Right hindlimb (tissue), 1 donor: ENCODE measurements around the gene MYO3A.

Experiments used
- DNase-seq: peaks from one replicate; pipeline ENCODE4 v3.0.0-alpha.2; 2018

Gene MYO3A

GRCh38 chr10:25933653-25934608, at the start of gene MYO3A:
TSS of gene MYO3A (plus strand) at chr10:25934229. CDS start at chr10:25952111, 17,882 bp downstream.
- DNase-seq, result peak; percentile 42

DNA sequence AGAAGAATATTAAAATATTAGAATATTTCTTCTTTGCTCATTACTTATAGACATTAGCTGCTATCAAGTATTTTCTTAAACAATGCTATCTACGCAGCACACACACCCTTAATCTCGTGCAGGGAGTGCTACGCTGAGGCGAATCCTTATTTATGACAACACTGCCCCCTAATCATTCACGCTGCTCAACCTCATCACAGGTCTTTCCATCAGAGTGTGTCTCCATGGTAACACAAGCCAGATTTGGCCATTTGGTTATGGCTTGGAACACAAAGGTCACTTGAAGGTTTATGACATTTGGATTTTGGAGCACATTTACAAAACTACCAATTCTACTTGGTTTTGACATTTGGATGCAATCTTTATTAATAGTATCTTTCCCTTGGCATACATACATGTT, 45.4 kb upstream of the MYO3A start:
- no peak for DNase-seq

- DNase-seq, result no peak
Measured at GRCh38 chr10:25890995-25891394, 43.0 kb upstream of the MYO3A start.

GRCh38 chr10:25895856-25896255, 38.2 kb upstream of the MYO3A start:
- no peak for DNase-seq

- DNase-seq, result no peak
Measured at GRCh38 chr10:25896421-25896820, 37.6 kb upstream of the MYO3A start.

GRCh38 chr10:25899304-25899703, 34.7 kb upstream of the MYO3A start:
- DNase-seq, result no peak

DNA sequence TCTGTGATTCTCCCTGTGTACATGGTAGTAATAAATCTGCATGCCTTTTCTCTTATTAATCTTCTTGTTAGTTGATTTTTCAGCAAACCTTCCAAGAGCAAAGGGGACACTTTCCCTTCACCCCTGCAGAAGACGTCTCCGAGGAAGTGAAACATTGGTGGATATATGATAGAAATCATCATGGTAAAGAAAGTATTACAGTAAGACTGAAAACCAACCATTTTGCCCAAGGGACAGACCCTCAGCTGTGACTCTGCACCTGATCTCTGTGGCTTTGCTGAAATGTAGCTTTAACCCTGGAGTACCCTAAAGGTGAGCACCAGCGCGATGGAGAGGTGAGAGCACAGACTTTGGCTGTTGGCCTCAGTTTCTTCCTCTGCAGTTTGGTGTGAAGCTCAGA, 32.8 kb upstream of the MYO3A start:
- DNase-seq, result no peak

- DNase-seq, result no peak
Measured at GRCh38 chr10:25902002-25902401, 32.0 kb upstream of the MYO3A start.

DNA sequence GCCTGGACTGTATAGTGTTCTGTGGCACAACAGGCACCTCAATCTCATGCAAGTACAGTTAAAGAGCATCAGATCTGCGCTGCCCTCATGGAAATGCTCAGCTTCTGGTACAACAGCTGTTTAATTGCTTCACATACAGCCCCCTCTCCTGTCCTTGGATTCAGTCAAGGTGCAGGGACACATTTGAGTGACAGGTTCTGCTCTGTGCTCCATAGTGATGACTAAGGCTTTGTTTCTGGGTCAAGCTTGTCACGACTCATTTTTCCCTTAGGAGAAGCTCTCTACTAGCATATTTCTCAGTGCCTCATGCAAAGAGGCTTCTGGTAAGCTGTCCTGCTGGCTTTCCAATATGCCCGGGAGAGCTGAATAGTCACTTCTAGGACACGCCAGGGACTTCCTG, 26.8 kb upstream of the MYO3A start:
- no peak for DNase-seq

- no peak for DNase-seq
Measured at GRCh38 chr10:25912866-25913265, 21.2 kb upstream of the MYO3A start.

- DNase-seq, result no peak
Measured at GRCh38 chr10:25914776-25915175, 19.3 kb upstream of the MYO3A start.

- peak; percentile 28 for DNase-seq
Measured at GRCh38 chr10:25934621-25935139, 651 bp downstream of the MYO3A start.

GRCh38 chr10:25938405-25938804, 4.4 kb downstream of the MYO3A start:
- DNase-seq, result no peak

- DNase-seq, result no peak
Measured at GRCh38 chr10:25944771-25945170, 10.7 kb downstream of the MYO3A start.

GRCh38 chr10:25952857-25953256, 18.8 kb downstream of the MYO3A start:
- DNase-seq, result no peak

- DNase-seq, result no peak
Measured at GRCh38 chr10:25954851-25955250, 20.8 kb downstream of the MYO3A start.

DNA sequence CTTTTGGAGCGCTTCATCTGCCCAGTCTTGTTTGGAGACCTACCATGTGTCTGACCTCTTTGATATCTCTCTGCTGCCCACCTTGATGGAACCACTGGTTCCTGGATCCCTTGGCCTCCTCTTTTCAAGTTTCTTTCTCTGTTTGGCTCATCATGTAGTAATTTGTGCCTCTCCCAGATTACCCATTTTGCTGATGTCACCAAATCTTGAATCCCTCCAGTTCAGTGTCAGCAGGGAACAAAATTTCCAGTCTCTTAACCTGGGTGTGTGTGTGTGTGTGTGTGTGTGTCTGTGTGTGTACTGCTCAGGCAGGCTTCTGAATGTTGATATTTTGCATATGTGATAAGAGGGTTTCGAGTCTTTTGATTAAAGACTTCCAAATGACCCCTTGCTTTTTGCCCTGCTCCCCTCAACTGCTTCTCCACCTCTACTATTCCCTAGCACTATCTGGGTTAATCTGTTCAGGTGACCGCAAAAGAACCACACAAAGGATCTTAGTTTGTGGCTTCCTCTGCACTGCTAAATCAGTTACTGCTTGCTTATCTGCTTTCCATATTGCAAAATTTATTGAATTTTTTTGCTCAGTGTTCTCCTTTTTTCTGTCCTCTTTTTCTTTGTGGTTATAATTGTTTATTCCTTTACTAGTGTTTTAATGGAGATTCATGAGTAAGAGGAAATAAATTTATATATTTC, 25.7 kb downstream of the MYO3A start:
- DNase-seq, result no peak

- no peak for DNase-seq
Measured at GRCh38 chr10:25965584-25965983, 31.6 kb downstream of the MYO3A start.

- DNase-seq, result no peak
Measured at GRCh38 chr10:25966844-25967243, 32.8 kb downstream of the MYO3A start.

DNA sequence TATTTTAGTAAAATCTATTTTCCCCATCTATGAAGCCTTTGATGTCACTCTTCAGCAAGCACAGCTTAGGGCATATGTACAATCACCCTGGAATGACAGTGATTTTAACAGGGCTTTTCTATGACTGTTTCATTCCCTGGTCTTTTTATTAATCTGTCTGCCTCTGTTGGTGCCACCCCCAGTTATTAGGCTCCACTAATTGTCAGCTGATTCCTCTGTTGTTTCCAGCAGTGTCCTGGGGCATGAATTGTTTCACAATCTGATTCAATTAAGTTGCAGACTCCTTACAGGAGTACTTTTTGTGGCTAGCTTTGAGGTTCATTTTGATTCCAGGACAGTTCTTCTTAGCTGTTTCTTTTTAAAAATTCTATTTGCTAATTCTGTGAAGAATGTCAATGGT, 38.6 kb downstream of the MYO3A start:
- DNase-seq, result no peak

DNA sequence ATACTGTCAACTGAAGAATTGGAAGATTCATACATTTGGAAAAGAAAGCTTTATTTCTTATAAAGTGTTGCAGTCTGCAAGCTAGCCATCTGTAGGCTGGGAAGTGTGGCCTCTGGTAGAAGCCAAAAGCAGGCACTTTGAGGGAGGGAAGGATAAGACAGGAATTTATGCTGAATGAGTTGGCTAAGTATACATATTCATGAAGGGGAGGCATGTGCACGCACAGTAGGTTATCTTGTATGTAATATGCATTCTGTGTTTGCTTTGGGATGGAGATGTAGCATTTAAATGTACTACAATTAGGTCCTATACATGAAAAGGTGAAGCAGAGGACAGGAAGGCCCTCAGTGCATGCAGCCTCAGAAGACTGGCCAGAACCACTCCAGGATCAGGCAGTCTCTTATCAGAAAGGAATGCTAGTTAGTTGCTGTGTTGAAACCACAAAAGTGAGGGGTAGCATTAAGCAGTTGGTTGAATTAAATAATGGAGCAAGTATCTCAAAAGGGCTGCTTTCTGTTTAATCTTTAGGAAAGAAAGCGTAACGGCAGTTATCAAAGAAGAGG, 40.9 kb downstream of the MYO3A start:
- DNase-seq, result no peak

DNA sequence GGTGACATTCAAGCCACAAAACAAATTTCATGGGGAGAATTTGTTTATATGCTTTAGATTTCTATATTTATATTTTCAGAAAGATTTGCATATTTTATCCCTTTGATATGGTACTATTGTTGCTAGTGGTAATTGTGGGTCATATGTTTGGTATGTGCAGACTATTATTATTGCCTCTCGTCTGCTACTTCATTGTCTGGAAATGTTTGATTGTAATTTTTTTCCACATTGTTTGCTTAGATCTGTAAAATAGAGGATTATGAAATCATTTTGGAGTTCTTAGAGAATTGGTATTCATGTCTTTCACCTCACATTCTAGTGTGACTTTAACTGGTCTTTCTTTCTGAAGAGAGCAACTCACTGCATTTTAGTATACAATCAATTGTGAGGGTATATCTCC, 44.7 kb downstream of the MYO3A start:
- no peak for DNase-seq

GRCh38 chr10:25982107-25982506, 48.1 kb downstream of the MYO3A start:
- no peak for DNase-seq

- DNase-seq, result no peak
Measured at GRCh38 chr10:25988583-25988982, 54.6 kb downstream of the MYO3A start.
